Skeletal muscle tissue (tissue), 4 donors: ENCODE measurements around the gene DNAI4. TPM values are rescaled to one million over a fixed set of nuclear protein-coding genes. Genes with fewer than 3 reads are reported as not detected.
"Not testable (repeated sequence)": the region's sequence is repeated elsewhere in the genome, so short reads cannot be mapped to it uniquely, and the experiment has no call there.

Source experiments
- H3K27ac ChIP-seq: one replicate; pipeline ENCODE4 v1.7.0; 2013; ENCODE audit warnings: mild to moderate bottlenecking, low read depth, low read length, inconsistent platforms
- H3K27me3 ChIP-seq, 3 donors: one replicate each; pipeline ENCODE4 v1.7.0; 2013; ENCODE audit warnings: low read length in 3 of 3; ENCODE audit not compliant: control insufficient read depth in 3 of 3, insufficient read depth in 3 of 3
- H3K36me3 ChIP-seq, 3 donors: one replicate each; pipeline ENCODE4 v1.7.0; 2013; ENCODE audit warnings: low read length in 3 of 3; ENCODE audit not compliant: control insufficient read depth in 3 of 3, insufficient read depth in 3 of 3
- H3K4me1 ChIP-seq, 3 donors: one replicate each; pipeline ENCODE4 v1.7.0; 2013; ENCODE audit warnings: low read length in 3 of 3, mild to moderate bottlenecking in 3 of 3; ENCODE audit not compliant: control insufficient read depth in 3 of 3, insufficient read depth in 3 of 3
- H3K4me3 ChIP-seq, 3 donors: one replicate each; pipeline ENCODE4 v1.7.0; 2013; ENCODE audit warnings: low read length in 3 of 3
- H3K9ac ChIP-seq, 3 donors: one replicate each; pipeline ENCODE4 v1.7.0; 2013; ENCODE audit warnings: low read length in 3 of 3, mild to moderate bottlenecking in 3 of 3, moderate library complexity in 2 of 3, low read depth in 1 of 3
- H3K9me3 ChIP-seq, 3 donors: one replicate each; pipeline ENCODE4 v1.7.0; 2013; ENCODE audit warnings: low read length in 3 of 3; ENCODE audit not compliant: control insufficient read depth in 3 of 3
- total RNA-seq: library from RNA; depleted of rRNA; stranded (reverse); fragments of >200 nt; gene quantifications from one replicate; pipeline ENCODE4 v1.2.3, GENCODE V29; 2014
- donor health status: Osteomylitis.

Gene DNAI4
- total RNA-seq, 1 donor from 2014 or later, result 12.5 TPM

DNA sequence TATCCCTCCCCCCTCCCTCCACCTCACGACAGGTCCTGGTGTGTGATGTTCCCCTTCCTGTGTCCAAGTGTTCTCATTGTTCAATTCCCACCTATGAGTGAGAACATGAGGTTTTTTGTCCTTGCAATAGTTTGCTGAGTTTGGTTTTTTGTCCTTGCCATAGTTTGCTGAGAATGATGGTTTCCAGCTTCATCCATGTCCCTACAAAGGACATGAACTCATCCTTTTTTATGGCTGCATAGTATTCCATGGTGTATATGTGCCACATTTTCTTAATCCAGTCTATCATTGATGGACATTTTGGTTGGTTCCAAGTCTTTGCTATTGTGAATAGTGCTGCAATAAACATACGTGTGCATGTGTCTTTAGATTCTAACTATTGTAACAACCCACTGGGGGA lies 128.8 kb downstream of the DNAI4 start:
- not testable (repeated sequence) for H3K36me3 ChIP-seq, H3K9me3 ChIP-seq, H3K4me3 ChIP-seq, H3K27ac ChIP-seq, H3K9ac ChIP-seq, H3K4me1 ChIP-seq, H3K27me3 ChIP-seq

DNA sequence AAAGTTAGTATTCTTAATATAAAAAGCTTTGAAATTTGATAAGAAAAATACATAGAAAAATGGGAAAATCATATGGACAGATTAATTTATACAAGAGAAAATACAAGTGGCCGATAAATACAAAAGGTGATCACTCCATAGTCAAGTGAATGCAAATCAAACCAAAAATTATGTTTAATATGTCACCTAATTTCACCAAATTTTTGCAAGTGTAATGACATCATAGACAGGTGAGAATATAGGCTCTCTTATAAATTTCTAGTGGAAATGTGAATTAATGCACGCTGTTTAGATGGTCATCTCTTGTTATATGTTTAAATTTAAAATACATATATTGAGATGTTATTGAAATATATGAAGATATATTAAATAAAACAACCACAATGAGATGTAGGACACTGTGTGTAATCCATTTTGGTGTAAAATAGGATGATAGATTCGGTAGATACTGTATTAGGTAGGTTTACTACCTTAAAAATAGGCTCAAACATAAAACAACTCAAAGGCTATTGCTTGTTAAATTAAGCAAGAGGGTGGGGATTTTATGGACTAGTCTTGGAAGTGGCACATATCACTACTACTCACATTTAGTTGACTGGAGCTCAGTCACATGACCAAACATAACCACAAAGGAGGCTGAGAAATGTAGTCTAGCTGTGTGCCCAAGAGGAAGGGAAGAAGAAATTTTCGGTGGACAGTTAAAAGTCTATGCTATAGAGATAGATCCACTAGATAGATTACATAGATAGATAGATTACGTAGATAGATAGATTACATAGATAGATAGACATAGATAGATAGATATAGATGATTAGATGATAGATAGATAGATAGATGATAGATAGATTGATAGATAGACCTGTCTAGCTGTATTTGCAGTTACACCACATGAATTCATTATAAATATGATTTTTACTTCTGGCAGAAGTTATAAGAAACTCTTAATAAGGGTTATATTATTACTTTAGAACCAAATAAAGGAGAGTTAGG lies 132.7 kb downstream of the DNAI4 start:
- H3K27ac ChIP-seq, result no peak overlapping the region
- H3K36me3 ChIP-seq, result no peaks in the 10 kb centered on the region
- H3K9me3 ChIP-seq, result peaks cover 0 to 1% (median 0%) of the 10 kb centered on the region in 3 donors

GRCh38 chr1:66788231-66788939 lies 136.3 kb downstream of the DNAI4 start:
- Histone ChIP-seq H3K36me3 (no peaks in the 10 kb centered on the region), H3K4me3 (no peak overlapping the region), H3K9me3 (no peaks in the 10 kb centered on the region), H3K4me1 (no peaks in the 10 kb centered on the region), H3K27ac (no peak overlapping the region), H3K9ac (no peak overlapping the region), H3K27me3 (no peaks in the 10 kb centered on the region)

More for the DNA sequence above, 132.7 kb downstream of the DNAI4 start:
- Histone ChIP-seq H3K4me1 (no peaks in the 10 kb centered on the region), H3K4me3 (no peak overlapping the region), H3K9ac (no peak overlapping the region), H3K27me3 (no peaks in the 10 kb centered on the region)

DNA sequence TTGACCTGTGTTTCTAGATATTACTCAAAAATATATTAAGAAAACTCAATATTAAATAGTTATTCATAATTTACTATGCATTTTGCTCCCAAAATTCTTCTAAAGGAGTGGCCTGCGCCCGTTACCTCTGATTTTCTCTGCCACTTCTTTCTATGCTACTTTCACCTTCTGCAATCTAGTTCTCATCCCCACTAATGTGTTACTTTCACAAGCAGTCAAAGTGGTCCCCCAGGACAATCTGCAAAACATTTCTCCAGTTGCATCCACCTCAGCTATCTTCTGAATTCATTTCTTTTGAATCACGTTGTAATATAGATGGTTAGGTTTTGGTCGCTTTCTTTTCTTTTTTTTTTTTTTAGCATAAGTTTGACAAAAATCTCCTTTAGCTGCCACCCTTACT lies 137.0 kb downstream of the DNAI4 start:
- Histone ChIP-seq H3K4me3 (no peak overlapping the region), H3K9me3 (no peaks in the 10 kb centered on the region), H3K27me3 (no peaks in the 10 kb centered on the region), H3K4me1 (no peaks in the 10 kb centered on the region), H3K9ac (no peak overlapping the region), H3K27ac (no peak overlapping the region), H3K36me3 (no peaks in the 10 kb centered on the region)

DNA sequence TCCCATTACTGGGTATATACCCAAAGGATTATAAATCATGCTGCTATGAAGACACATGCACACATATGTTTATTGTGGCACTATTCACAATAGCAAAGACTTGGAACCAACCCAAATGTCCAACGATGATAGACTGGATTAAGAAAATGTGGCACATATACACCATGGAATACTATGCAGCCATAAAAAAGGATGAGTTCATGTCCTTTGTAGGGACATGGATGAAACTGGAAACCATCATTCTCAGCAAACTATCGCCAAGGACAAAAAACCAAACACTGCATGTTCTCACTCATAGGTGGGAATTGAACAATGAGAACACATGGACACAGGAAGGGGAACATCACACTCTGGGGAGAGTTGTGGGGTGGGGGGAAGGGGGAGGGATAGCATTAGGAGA lies 138.9 kb downstream of the DNAI4 start:
- not testable (repeated sequence) for H3K9ac ChIP-seq, H3K4me1 ChIP-seq, H3K27me3 ChIP-seq, H3K36me3 ChIP-seq, H3K4me3 ChIP-seq, H3K27ac ChIP-seq, H3K9me3 ChIP-seq

GRCh38 chr1:66779475-66780078 lies 145.1 kb downstream of the DNAI4 start:
- Histone ChIP-seq H3K27ac (no peak overlapping the region), H3K36me3 (no peaks in the 10 kb centered on the region), H3K9me3 (no peaks in the 10 kb centered on the region), H3K9ac (no peak overlapping the region), H3K4me3 (no peak overlapping the region), H3K4me1 (no peaks in the 10 kb centered on the region), H3K27me3 (no peaks in the 10 kb centered on the region)

DNA sequence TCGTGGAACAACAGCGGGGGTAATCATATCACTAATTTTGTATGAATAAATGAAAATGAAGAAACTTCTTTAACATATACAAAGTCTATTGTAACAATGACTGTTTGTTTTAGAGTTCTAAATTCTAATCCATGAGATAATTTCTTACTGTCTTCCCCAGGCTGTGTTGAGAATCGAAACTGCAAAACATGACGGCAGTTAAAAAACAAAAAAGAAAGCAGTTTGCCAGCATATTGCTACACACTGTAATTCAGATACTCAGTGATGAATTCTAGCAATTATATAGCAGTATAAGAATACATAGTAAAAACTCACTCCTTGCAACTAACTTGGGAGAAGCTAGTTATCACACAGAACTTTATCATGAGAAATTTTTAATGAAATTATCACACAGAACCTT lies 145.7 kb downstream of the DNAI4 start:
- no peaks in the 10 kb centered on the region for H3K4me1 ChIP-seq
- no peaks in the 10 kb centered on the region for H3K27me3 ChIP-seq
- H3K4me3 ChIP-seq, result peak overlapping the region in 1 of 3 donors; percentile 38
- H3K27ac ChIP-seq, result no peak overlapping the region
- H3K9me3 ChIP-seq, result no peaks in the 10 kb centered on the region
- H3K9ac ChIP-seq, result no peak overlapping the region
- no peaks in the 10 kb centered on the region for H3K36me3 ChIP-seq

DNA sequence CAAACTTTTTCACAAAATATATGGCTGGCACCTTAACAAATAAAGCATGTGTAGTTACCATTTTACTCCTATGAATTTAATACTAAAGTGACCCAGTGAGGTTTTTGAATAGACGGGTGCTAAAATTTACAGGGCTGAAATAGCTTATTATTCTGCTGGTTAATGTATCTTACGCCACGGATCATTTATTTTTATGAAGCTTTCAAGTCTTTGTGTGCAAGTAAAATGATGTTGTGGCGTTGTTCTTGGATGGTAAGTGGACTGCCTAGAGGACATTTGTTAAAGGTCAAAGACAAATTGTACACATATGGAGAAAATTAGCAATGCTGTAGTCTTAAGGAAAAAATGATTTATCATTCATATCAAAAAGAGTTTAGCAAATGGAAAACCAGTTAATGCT lies 146.4 kb downstream of the DNAI4 start:
- Histone ChIP-seq H3K4me1 (no peaks in the 10 kb centered on the region), H3K36me3 (no peaks in the 10 kb centered on the region), H3K27ac (no peak overlapping the region), H3K27me3 (no peaks in the 10 kb centered on the region), H3K9me3 (no peaks in the 10 kb centered on the region), H3K4me3 (no peak overlapping the region), H3K9ac (no peak overlapping the region)

DNA sequence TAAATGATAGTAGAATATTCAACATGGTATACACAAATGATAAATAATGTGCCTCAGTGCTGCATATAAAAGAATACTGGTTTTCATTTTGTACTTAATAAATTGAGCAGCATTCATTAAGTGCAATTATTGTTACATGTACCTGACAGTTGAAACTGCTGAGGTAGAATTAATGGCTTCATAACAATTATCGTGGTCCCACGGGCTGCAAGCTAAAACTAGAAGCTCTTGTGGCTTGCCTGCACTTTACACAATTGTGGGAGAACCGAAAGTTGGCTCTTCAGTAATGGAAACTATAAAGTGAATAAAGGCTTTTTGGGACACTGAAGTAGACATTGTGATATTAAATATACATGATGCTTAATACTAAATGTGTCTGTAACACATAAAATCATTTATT lies 146.8 kb downstream of the DNAI4 start:
- H3K4me3 ChIP-seq, result no peak overlapping the region
- no peak overlapping the region for H3K9ac ChIP-seq
- H3K27ac ChIP-seq, result no peak overlapping the region

GRCh38 chr1:66775646-66776045 lies 149.0 kb downstream of the DNAI4 start:
- no peak overlapping the region for H3K27ac ChIP-seq
- H3K9ac ChIP-seq, result no peak overlapping the region
- no peak overlapping the region for H3K4me3 ChIP-seq
- H3K4me1 ChIP-seq, result no peaks in the 10 kb centered on the region
- H3K36me3 ChIP-seq, result no peaks in the 10 kb centered on the region
- no peaks in the 10 kb centered on the region for H3K27me3 ChIP-seq
- H3K9me3 ChIP-seq, result no peaks in the 10 kb centered on the region

More for the DNA sequence above, 146.8 kb downstream of the DNAI4 start:
- Histone ChIP-seq H3K36me3 (no peaks in the 10 kb centered on the region), H3K27me3 (no peaks in the 10 kb centered on the region), H3K4me1 (no peaks in the 10 kb centered on the region), H3K9me3 (no peaks in the 10 kb centered on the region)
